Measurements from ENCODE around the gene PRDX3. TPM values are rescaled to one million over a fixed set of nuclear protein-coding genes. Genes with fewer than 3 reads are reported as not detected.
"Not testable (repeated sequence)": the region's sequence is repeated elsewhere in the genome, so short reads cannot be mapped to it uniquely, and the experiment has no call there.

PRDX3 gene
- total RNA-seq, 2 donors from 2014 or later: 46.1 to 61.7 TPM

GRCh38 chr10:119189811-119190282 lies 11.2 kb upstream of the PRDX3 start:
- H3K27me3 ChIP-seq: no peaks in the 10 kb centered on the region
- no peaks in the 10 kb centered on the region for H3K36me3 ChIP-seq (replicated peaks in 1 of 2; ENCODE audit: insufficient read depth in 1 of 2, low read depth in 2 of 2)
- ATAC-seq (peak; percentile 79), DNase-seq (peak; percentile 60 to 77 (median 70))
- H3K4me3 ChIP-seq: no peak overlapping the region
- 18 to 24% methylated on average over 2 to 3 of the region's 3 CpGs for WGBS, 2 donors
- H3K9me3 ChIP-seq: no peaks in the 10 kb centered on the region
- intact Hi-C loops (cut with DNase I): no loop called here
- TF ChIP-seq CTCF (IDR thresholded peaks at IDR 0.05) (no peak), POLR2A (IDR thresholded peaks at IDR 0.05) (no peak)
- H3K27ac ChIP-seq: peak overlapping the region; percentile 39 to 69 (median 59)
- H3K4me1 ChIP-seq: peaks cover 21% of the 10 kb centered on the region

DNA sequence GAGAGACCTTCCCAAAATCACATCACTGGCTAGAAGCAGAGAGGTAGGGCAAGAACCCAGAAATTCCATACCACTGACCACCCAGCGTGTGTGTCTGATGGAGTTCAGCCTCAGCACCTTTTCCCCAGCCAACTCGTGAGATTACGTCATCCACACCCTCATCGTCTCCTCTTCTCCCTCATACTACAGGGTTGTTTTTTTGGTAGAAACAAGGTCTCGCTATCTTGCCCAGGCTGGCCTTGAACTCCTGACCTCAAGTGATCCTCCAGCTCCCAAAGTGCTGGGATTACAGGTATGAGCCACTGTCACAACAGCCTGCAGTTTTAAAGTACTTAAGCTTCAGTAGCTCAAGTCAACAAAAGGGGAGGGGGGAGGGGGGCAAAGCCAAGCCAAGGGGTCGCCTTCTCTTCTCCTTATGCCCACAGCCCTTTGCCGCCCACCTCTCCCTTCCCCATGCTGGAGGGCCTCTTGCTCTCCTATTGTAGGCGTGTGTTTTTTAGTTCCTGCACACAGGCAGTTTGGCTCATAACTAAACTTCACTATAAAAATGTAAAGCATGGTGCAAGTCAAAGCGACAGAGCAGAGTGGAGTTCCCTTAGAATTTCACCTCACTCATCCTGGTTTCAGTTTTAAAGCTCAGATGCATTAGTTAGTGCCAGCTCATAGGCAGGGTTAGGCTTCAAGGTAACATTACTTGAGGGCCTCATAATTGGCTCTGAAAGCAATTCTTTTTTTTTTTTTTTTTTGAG lies 5.2 kb upstream of the PRDX3 start:
- Histone ChIP-seq H3K27ac (no peak overlapping the region), H3K4me1 (peaks cover 9% of the 10 kb centered on the region), H3K4me3 (no peak overlapping the region), H3K27me3 (no peaks in the 10 kb centered on the region), H3K9me3 (no peaks in the 10 kb centered on the region), H3K36me3 (replicated peaks in 1 of 2; ENCODE audit: insufficient read depth in 1 of 2, low read depth in 2 of 2) (no peaks in the 10 kb centered on the region)
- no peak for TF ChIP-seq POLR2A (IDR thresholded peaks at IDR 0.05)
- no peak for TF ChIP-seq CTCF (IDR thresholded peaks at IDR 0.05)
- intact Hi-C loops (cut with DNase I): no loop called here
- ATAC-seq: no peak
- DNase-seq: no peak
- 81 to 83% methylated on average over 9 of the region's 9 CpGs for whole genome bisulfite sequencing, 2 donors

GRCh38 chr10:119180850-119181400 lies 2.3 kb upstream of the PRDX3 start:
- H3K4me3 ChIP-seq; H3K27ac ChIP-seq; H3K9me3 ChIP-seq; DNase-seq; ATAC-seq; H3K27me3 ChIP-seq; intact Hi-C loops (cut with DNase I); H3K36me3 ChIP-seq (replicated peaks in 1 of 2; ENCODE audit: insufficient read depth in 1 of 2, low read depth in 2 of 2): not testable (repeated sequence)
- 97 to 99% methylated on average over 7 of the region's 7 CpGs for WGBS, 2 donors
- peaks cover 22% of the 10 kb centered on the region for H3K4me1 ChIP-seq

DNA sequence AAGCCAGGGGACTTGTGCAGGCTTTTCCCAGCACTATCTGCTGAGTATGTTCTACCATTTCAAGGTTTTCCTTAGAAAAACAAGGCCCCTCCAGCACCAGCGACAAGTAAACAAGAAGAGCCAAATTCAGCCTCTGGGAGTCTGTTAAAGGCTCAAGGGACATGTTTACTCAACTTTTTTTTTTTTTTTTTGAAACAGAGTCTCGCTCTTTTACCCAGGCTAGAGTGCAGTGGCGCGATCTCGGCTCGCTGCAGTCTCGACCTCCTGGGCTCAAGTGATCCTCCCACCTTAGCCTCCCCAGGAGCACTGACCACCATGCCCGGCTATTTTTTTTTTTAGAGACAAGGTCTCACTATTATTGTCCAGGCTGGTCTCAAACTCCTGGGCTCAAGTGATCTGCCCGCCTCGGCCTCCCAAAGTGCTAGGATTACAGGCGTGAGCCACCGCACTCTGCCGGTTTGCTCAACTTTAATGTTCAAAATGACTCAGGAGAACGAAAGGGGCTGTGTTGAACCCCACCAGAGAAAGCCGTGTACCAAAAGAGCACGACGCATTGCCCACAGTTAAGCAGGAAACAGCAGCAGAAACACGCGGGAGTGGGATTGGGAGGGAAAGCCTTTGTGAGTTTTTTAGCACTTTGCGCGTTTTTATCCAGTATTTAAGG lies 772 bp downstream of the PRDX3 start:
- Histone ChIP-seq H3K4me1 (peaks cover 18% of the 10 kb centered on the region), H3K27ac (peak overlapping the region; percentile 80 to 90 (median 81)), H3K36me3 (replicated peaks in 1 of 2; ENCODE audit: insufficient read depth in 1 of 2, low read depth in 2 of 2) (peaks cover 0 to 4% of the 10 kb centered on the region in 2 donors), H3K9me3 (no peaks in the 10 kb centered on the region), H3K27me3 (no peaks in the 10 kb centered on the region), H3K4me3 (peak overlapping the region; percentile 86 to 95)
- no peak for TF ChIP-seq POLR2A (IDR thresholded peaks at IDR 0.05)
- no peak for TF ChIP-seq CTCF (IDR thresholded peaks at IDR 0.05)
- intact Hi-C loops (cut with DNase I): no loop called here
- ATAC-seq (no peak), DNase-seq (peak in 1 of 4 donors; percentile 10)
- 11 to 12% methylated on average over 21 of the region's 21 CpGs for WGBS, 2 donors

- ATAC-seq (no peak), DNase-seq (no peak)
- no peaks in the 10 kb centered on the region for H3K27me3 ChIP-seq
- H3K9me3 ChIP-seq: no peaks in the 10 kb centered on the region
- H3K4me1 ChIP-seq: peaks cover 18% of the 10 kb centered on the region
- WGBS, 2 donors: 85 to 94% methylated on average over 6 of the region's 6 CpGs
- H3K4me3 ChIP-seq: no peak overlapping the region
- intact Hi-C loops (cut with DNase I): no loop called here
- H3K36me3 ChIP-seq (replicated peaks in 1 of 2; ENCODE audit: insufficient read depth in 1 of 2, low read depth in 2 of 2): peaks cover 0 to 17% of the 10 kb centered on the region in 2 donors
- no peak for TF ChIP-seq CTCF (IDR thresholded peaks at IDR 0.05)
- TF ChIP-seq POLR2A (IDR thresholded peaks at IDR 0.05): no peak
- H3K27ac ChIP-seq: no peak overlapping the region
Measured at GRCh38 chr10:119176166-119176565, 2.4 kb downstream of the PRDX3 start.
